ENCODE results near the gene VEZT. TPM values are rescaled to one million over a fixed set of nuclear protein-coding genes. Genes with fewer than 3 reads are reported as not detected.

The VEZT gene
- total RNA-seq, 2 donors from 2014 or later: 146 to 201 TPM

- no peak for DNase-seq
- peaks cover 65% of the 10 kb centered on the region for H3K36me3 Mint-ChIP-seq (ENCODE audit: low read depth)
- TF ChIP-seq CTCF (conservative IDR thresholded peaks at IDR 0.05): no peak
- Histone ChIP-seq H3K4me1 (ENCODE audit: control insufficient read depth, insufficient read depth, low read length) (peaks cover 6% of the 10 kb centered on the region), H3K27me3 (ENCODE audit: control insufficient read depth, insufficient read depth, low read length, poor library complexity, severe bottlenecking) (no peaks in the 10 kb centered on the region), H3K9ac (ENCODE audit: extremely low read depth, low read length, poor library complexity, severe bottlenecking) (no peak overlapping the region), H3K36me3 (ENCODE audit: control insufficient read depth, insufficient read depth, low read length) (peaks cover 57% of the 10 kb centered on the region), H3K9me3 (ENCODE audit: control insufficient read depth, low read length) (no peaks in the 10 kb centered on the region), H3K4me3 (ENCODE audit: low read length) (no peak overlapping the region), H3K27ac (ENCODE audit: low read depth, low read length) (no peak overlapping the region)
- no peak overlapping the region for H3K4me3 Mint-ChIP-seq
- no peak overlapping the region for H3K27ac Mint-ChIP-seq
- H3K27me3 Mint-ChIP-seq (ENCODE audit: insufficient read depth): no peaks in the 10 kb centered on the region
- no peaks in the 10 kb centered on the region for H3K9me3 Mint-ChIP-seq
- peaks cover 29% of the 10 kb centered on the region for H3K4me1 Mint-ChIP-seq
Measured at GRCh38 chr12:95184121-95184520, 33.5 kb upstream of the VEZT start.

- no peak overlapping the region for H3K27ac Mint-ChIP-seq
- H3K4me1 ChIP-seq (ENCODE audit: control insufficient read depth, insufficient read depth, low read length): peaks cover 6% of the 10 kb centered on the region
- no peaks in the 10 kb centered on the region for H3K9me3 Mint-ChIP-seq
Measured at GRCh38 chr12:95185072-95185471, 32.5 kb upstream of the VEZT start.

GRCh38 chr12:95185854-95186253, 31.8 kb upstream of the VEZT start:
- TF ChIP-seq CTCF (conservative IDR thresholded peaks at IDR 0.05): no peak
- peaks cover 6% of the 10 kb centered on the region for H3K4me1 ChIP-seq (ENCODE audit: control insufficient read depth, insufficient read depth, low read length)
- H3K36me3 ChIP-seq (ENCODE audit: control insufficient read depth, insufficient read depth, low read length): peaks cover 61% of the 10 kb centered on the region
- peaks cover 56% of the 10 kb centered on the region for H3K36me3 Mint-ChIP-seq (ENCODE audit: low read depth)
- DNase-seq: no peak
- no peak overlapping the region for H3K27ac Mint-ChIP-seq
- H3K9me3 Mint-ChIP-seq: no peaks in the 10 kb centered on the region
- H3K4me3 Mint-ChIP-seq: no peak overlapping the region
- H3K27ac ChIP-seq (ENCODE audit: low read depth, low read length): no peak overlapping the region
- H3K27me3 Mint-ChIP-seq (ENCODE audit: insufficient read depth): no peaks in the 10 kb centered on the region
- H3K4me1 Mint-ChIP-seq: peaks cover 34% of the 10 kb centered on the region
- H3K9me3 ChIP-seq (ENCODE audit: control insufficient read depth, low read length): no peaks in the 10 kb centered on the region
- H3K27me3 ChIP-seq (ENCODE audit: control insufficient read depth, insufficient read depth, low read length, poor library complexity, severe bottlenecking): no peaks in the 10 kb centered on the region
- H3K9ac ChIP-seq (ENCODE audit: extremely low read depth, low read length, poor library complexity, severe bottlenecking): no peak overlapping the region
- H3K4me3 ChIP-seq (ENCODE audit: low read length): no peak overlapping the region

More at GRCh38 chr12:95185072-95185471, 32.5 kb upstream of the VEZT start:
- H3K4me3 ChIP-seq (ENCODE audit: low read length): no peak overlapping the region
- no peak overlapping the region for H3K9ac ChIP-seq (ENCODE audit: extremely low read depth, low read length, poor library complexity, severe bottlenecking)
- no peak overlapping the region for H3K27ac ChIP-seq (ENCODE audit: low read depth, low read length)
- Mint-ChIP-seq H3K4me1 (peaks cover 35% of the 10 kb centered on the region), H3K4me3 (no peak overlapping the region), H3K36me3 (ENCODE audit: low read depth) (peaks cover 62% of the 10 kb centered on the region), H3K27me3 (ENCODE audit: insufficient read depth) (no peaks in the 10 kb centered on the region)
- no peak for TF ChIP-seq CTCF (conservative IDR thresholded peaks at IDR 0.05)
- DNase-seq: no peak
- 92 to 100% methylated on average over 2 to 7 of the region's 8 CpGs for WGBS, 2 experiments (ENCODE audit: insufficient coverage in 1 of 2, insufficient read length in 1 of 2)
- no peaks in the 10 kb centered on the region for H3K9me3 ChIP-seq (ENCODE audit: control insufficient read depth, low read length)
- peaks cover 63% of the 10 kb centered on the region for H3K36me3 ChIP-seq (ENCODE audit: control insufficient read depth, insufficient read depth, low read length)
- no peaks in the 10 kb centered on the region for H3K27me3 ChIP-seq (ENCODE audit: control insufficient read depth, insufficient read depth, low read length, poor library complexity, severe bottlenecking)

Data from endodermal cell (in vitro differentiated cells).